NCI-H2029 (cell line): ENCODE measurements around the gene SHISA7.
"Not testable (repeated sequence)": the region's sequence is repeated elsewhere in the genome, so short reads cannot be mapped to it uniquely, and the experiment has no call there.

Source experiments
- DNase-seq: peaks from one replicate; lab custom pipeline; 2025; lab: John Stamatoyannopoulos, UW

SHISA7 gene

GRCh38 chr19:55418185-55418584 is 24.9 kb downstream of the SHISA7 start:
- DNase-seq: peak; percentile 26

GRCh38 chr19:55410168-55410567 is 32.9 kb downstream of the SHISA7 start:
- DNase-seq: no peak

DNA sequence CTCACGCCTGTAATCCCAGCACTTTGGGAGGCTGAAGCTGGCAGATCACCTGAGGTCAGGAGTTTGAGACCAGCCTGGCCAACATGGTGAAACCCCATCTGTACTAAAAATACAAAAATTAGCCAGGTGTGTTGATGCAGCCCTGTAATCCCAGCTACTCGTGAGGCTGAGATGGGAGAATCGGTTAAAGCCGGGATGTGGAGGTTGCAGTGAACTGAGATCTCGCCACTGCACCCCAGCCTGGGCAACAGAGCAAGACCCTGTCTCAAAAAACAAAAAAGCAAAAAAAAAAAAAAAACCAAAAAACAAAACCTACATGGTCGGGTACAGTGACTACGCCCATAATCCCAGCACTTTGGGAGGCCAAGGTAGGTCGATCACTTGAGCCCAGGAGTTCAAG is 33.9 kb downstream of the SHISA7 start:
- not testable (repeated sequence) for DNase-seq

- DNase-seq: no peak
Measured at GRCh38 chr19:55408533-55408872, 34.6 kb downstream of the SHISA7 start.

- peak; percentile 99 for DNase-seq
Measured at GRCh38 chr19:55407800-55408532, 35.1 kb downstream of the SHISA7 start.

- not testable (repeated sequence) for DNase-seq
Measured at GRCh38 chr19:55407550-55407799, 35.6 kb downstream of the SHISA7 start, which contains the start of gene UBE2S. Gene UBE2S, minus strand, starts transcription at chr19:55407788. Its CDS starts 199 bp downstream, at chr19:55407589.

- no peak for DNase-seq
Measured at GRCh38 chr19:55406826-55407549, 36.1 kb downstream of the SHISA7 start.

- no peak for DNase-seq
Measured at GRCh38 chr19:55406091-55406825, 36.8 kb downstream of the SHISA7 start.

- DNase-seq: no peak
Measured at GRCh38 chr19:55405638-55406037, 37.5 kb downstream of the SHISA7 start.

DNA sequence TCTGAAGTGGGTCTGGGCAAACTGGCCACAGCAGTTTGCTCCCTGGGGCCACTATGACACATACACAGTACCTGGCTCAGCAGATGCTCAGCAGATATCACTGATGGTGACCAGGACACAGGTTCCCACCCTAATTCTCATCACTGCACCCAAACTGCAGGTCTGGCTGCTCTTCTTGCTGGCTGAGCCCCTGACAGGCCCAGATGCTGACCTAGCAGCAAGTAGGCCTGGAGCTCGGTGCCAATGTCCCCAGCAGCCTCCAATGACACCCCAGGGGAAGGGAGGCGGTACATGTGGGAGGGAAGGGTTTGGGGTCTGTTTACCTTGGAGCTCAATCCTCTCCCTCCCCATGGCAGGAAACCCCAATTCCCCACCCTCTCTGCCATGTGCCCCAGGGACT is 40.6 kb downstream of the SHISA7 start:
- DNase-seq: no peak

- not testable (repeated sequence) for DNase-seq
Measured at GRCh38 chr19:55401390-55401789, 41.7 kb downstream of the SHISA7 start.

DNA sequence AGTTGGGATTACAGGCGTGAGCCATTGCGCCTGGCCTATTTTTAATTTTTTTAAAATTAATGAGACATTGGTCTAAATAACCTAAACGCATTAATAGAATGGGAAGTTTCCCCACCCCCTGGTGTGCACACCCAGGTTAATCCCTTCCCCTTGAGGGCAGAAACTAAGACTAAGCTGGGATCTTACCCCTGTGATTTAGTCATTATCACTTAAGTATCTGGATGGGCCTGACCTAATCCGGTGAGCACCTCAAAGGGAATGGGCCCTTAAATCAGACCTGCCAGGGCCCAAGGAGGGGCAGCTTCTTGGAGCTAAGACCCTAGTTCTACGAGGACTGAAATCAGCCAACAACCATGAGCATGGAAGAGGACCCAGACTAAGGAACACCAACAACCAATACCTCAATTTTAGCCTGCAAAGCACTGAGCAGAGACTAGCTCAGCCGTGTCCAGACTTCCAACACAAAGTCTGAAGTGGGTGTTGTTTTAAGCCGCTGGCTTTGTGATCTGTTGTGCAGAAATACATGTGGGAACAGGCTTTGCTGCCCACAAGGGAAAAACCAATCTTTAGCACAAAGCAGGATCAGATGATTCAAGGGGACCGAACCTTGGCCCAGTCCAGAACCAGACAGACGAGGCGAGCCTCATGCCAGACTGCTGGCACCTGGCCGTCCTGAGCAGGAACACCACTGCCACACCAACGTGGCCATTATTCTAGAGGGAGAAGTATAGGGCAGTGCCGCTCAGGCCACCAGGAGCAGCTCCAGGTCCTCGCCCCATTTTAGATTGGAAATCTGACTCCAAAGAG is 42.6 kb downstream of the SHISA7 start:
- DNase-seq: no peak

- DNase-seq: no peak
Measured at GRCh38 chr19:55398200-55398925, 44.7 kb downstream of the SHISA7 start.

DNA sequence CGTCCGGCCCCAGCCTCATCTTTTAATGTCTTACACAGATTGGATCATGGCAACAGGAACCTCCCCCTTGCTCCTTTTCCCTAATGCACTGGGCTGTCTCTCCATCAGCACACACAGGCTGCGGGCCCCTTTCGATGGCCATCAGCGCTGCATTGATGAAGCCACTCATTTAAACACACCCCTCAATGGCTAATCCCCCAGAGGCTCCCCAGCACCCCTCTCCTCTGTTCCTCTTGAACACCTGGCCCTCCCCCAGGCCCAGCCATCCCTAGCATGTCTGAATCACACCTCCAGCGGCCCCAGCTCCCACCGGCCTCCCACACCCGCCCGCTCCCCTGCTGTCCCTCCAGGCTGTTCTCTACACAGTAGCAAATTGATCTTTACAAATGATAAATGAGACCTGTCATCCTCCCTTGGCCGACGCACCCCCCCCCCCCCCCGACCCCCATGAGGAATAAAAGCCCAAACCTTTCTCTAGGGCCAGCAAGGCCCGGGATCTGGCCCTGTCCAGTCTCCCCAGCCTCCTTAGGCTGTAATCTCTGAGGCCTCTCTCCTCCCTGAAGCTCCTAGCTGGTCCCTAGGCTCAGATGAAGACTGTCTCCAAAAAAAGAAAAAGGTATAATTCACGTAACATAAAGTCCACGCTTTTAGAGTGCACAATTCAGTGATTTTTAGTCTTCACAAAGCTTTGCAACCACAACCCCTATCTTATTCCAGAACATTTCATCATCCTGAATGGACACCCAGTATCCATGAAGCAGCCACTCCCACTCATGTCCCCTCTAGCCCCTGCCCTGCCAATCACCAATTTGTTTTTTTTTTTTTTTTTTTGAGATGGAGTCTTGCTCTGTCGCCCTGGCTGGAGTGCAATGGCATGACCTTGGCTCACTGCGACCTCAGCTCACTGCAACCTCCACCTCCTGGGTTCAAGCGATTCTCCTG is 50.0 kb downstream of the SHISA7 start:
- DNase-seq: no peak

DNA sequence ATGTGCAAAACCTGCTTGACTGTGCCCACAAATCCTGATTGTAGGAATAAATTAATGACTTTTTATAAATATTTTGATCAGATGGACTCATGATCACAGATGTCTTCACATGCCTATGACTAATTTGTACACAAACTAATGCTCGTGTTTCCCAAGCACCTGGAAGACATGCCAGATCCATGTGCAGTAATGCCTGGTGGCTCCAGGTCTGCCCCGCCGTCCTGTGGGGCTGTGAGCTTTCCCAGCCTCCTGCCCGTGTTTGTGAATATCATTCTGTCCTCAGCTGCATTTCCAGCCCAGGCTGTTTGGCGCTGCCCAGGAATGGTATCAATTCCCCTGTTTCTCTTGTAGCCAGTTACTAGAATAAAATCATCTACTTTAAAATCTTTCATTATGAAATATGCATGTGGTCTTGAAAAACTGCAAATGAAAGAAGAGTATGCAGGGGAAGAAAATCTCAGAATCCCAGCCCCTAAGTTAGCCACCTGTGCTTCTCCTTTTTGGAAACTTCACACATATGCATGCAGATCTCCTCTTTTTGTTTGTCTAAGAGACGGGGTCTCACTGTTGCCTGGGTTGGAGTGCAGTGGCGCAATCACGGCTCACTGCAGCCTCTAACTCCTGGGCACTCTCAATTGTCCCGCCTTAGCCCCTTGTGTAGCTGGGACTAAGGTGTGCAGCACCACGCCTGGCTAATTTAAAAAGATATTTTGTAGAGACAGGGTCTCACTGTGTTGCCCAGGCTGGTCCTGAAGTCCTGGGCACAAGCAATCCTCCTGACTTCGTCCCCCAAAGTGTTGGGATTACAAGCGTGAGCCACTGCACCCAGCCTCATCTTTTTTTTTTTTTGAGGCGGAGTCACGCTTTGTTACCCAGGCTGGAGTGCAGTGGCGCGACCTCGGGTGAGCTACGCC is 51.1 kb downstream of the SHISA7 start:
- DNase-seq: no peak

DNA sequence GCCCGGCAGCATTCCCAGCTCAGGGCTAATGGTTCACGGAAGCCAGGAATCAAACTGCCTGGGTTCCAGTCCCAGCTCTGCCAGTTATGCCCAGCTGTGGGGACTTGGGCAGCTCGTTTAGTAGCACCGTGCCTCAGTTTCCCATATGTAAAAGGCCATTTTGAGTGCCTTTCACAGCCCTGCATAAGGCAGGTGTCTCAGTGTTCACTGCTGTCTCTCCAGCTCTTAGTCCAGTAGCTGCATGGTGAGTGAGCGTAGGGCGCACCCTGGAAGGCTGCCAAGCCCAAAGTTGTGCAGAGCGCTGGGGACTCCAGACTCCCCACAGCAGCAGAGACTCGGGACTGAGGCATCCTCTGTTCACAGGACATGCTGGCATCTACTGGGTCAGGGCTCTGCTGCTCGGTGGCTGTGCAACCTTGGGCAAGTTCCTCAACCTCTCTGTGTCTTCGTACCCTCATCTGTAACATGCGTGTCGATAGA is 51.9 kb downstream of the SHISA7 start:
- no peak for DNase-seq

DNA sequence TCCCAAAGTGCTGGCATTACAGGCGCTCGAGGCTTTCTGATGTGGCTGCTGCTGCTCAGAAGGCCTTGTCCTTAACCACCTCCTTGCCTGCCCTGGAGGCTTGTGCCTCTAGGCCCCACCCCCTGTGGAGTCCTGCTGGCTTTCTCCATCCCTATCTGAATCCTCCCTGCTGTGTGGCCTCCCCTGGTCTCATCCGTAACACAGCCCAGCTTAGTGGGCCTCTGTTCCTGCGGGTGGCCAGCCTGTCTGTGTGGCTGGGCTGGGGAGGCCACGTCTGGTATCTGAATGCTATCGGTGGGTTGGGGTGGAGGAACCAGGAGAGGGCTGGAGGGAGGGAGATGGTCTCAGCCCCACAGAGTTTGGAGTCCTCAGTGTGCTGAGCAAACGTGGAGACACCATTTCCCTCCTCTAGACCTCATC is 52.6 kb downstream of the SHISA7 start:
- DNase-seq: no peak

- no peak for DNase-seq
Measured at GRCh38 chr19:55389386-55390317, 53.4 kb downstream of the SHISA7 start.
